ENCODE measurements around the gene GATB. TPM values are rescaled to one million over a fixed set of nuclear protein-coding genes. Genes with fewer than 3 reads are reported as not detected.

Gene GATB
- total and polyA plus RNA-seq, 2 of the 4 experiments (the other 2 are of a cell fraction): 18.7 to 20.3 TPM

DNA sequence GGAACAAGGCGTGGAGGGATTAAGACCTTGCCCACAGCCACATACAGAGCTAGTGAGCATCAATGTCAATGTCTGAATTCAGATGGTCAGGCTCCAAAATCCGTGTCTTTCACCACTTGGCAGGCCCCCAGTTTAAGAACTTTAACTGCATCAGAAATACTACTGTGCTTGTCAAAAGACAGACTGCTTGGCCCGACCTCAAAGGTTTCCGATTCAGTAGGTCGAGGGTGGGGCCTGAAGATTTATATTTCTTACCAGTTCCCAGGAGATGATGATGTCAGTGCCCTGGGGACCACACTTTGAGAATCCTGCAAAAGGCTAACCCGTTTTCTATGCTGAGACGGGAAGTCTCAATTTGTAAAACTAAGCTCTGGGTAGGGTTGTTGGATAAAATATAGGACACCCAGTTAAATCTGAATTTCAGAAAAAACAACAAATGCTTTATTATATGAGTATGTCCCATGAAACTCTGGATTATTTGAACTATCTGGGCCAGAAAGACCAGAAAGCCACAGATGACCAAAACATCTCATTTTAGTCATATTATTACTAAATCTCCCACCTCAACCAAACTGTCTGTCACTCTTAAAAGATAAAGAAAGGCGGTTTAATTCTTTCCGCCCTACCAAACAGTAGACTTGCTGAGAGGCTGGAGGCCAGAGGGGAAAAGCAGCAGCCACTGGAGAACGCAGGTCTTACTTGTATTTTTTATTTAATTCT is 42.7 kb downstream of the GATB start:
- Histone ChIP-seq H2AK5ac (ENCODE audit: low read depth, low read length) (no peak overlapping the region), H2AK9ac (replicated peaks; ENCODE audit: low read depth, low read length, poor library complexity) (no peak overlapping the region), H3K4ac (ENCODE audit: low read depth, low read length) (no peak overlapping the region), H3K27ac (ENCODE audit: insufficient read depth, low read length) (no peak overlapping the region), H2BK15ac (ENCODE audit: low read depth, low read length) (no peak overlapping the region), H2BK20ac (ENCODE audit: low read depth, low read length) (no peak overlapping the region), H4K5ac (ENCODE audit: low read depth, low read length) (no peak overlapping the region), H3K23ac (ENCODE audit: low read depth, low read length) (no peak overlapping the region), H4K8ac (ENCODE audit: low read depth in 2 of 2, low read length in 2 of 2) (no peak overlapping the region), H3K56ac (ENCODE audit: extremely low read depth, insufficient read depth, low read length) (no peak overlapping the region), H3K14ac (replicated peaks; ENCODE audit: low read depth, low read length) (no peak overlapping the region), H3K36me3 (ENCODE audit: control insufficient read depth, insufficient read depth, low read length) (no peaks in the 10 kb centered on the region), H3K4me1 (ENCODE audit: control insufficient read depth, insufficient read depth, low read length) (no peaks in the 10 kb centered on the region), H3K9ac (ENCODE audit: low read depth, low read length) (no peak overlapping the region), H3K27me3 (ENCODE audit: control insufficient read depth, insufficient read depth, low read length) (no peaks in the 10 kb centered on the region), H4K20me1 (ENCODE audit: insufficient read depth, low read length) (no peaks in the 10 kb centered on the region), H3K4me3 (ENCODE audit: insufficient read depth, low read depth, low read length) (no peak overlapping the region), H3K18ac (ENCODE audit: low read depth, low read length) (no peak overlapping the region), H4K91ac (ENCODE audit: insufficient read depth, low read depth, low read length) (no peak overlapping the region), H2AFZ (replicated peaks; ENCODE audit: low read length, poor library complexity) (no peak overlapping the region), H3K9me1 (ENCODE audit: insufficient read depth, low read length) (peaks cover 3% of the 10 kb centered on the region; the same call in 1 of the 2 replicates), H3K4me2 (ENCODE audit: low read depth, low read length) (no peak overlapping the region), H2BK120ac (ENCODE audit: low read depth, low read length) (no peak overlapping the region), H2BK5ac (ENCODE audit: low read depth, low read length, poor library complexity, severe bottlenecking) (no peak overlapping the region), H3K79me1 (ENCODE audit: low read depth in 1 of 2, low read length in 2 of 2) (no peaks in the 10 kb centered on the region), H3K9me3 (ENCODE audit: control insufficient read depth, insufficient read depth, low read length) (no peaks in the 10 kb centered on the region)
- dilution Hi-C loops (cut with HindIII; ENCODE audit: low sequenced_read_pairs, unreplicated experiment): no loop called here
- POLR2A ChIA-PET (ENCODE audit: unreplicated experiment): no interaction called here
- TF ChIP-seq SMC3 (IDR thresholded peaks at IDR 0.05; ENCODE audit: low read depth, low read length) (no peak), USF2 (IDR thresholded peaks at IDR 0.05; ENCODE audit: low read depth, low read length) (no peak), CTCF (conservative IDR thresholded peaks at IDR 0.05; ENCODE audit: low read depth, low read length) (no peak), MAZ (IDR thresholded peaks at IDR 0.05; ENCODE audit: borderline replicate concordance, low read depth, low read length) (no peak), MAFK (IDR thresholded peaks at IDR 0.05; ENCODE audit: low read depth, low read length) (no peak), RCOR1 (IDR thresholded peaks at IDR 0.05; ENCODE audit: insufficient replicate concordance, low read length) (no peak), CHD1 (IDR thresholded peaks at IDR 0.05; ENCODE audit: low read depth, low read length) (no peak), CEBPB (IDR thresholded peaks at IDR 0.05; ENCODE audit: low read depth, low read length) (no peak), RFX5 (IDR thresholded peaks at IDR 0.05; ENCODE audit: low read depth, low read length) (no peak), FOS (IDR thresholded peaks at IDR 0.05; ENCODE audit: low read depth, low read length) (no peak), RAD21 (IDR thresholded peaks at IDR 0.05; ENCODE audit: low read length) (no peak), POLR2A (IDR thresholded peaks at IDR 0.05; ENCODE audit: low read depth, low read length) (no peak), BHLHE40 (IDR thresholded peaks at IDR 0.05; ENCODE audit: low read depth, low read length) (no peak), NFE2L2 (IDR thresholded peaks at IDR 0.05; ENCODE audit: low read depth, low read length) (no peak), ELK1 (IDR thresholded peaks at IDR 0.05; ENCODE audit: borderline replicate concordance, low read depth, low read length) (no peak), MXI1 (IDR thresholded peaks at IDR 0.05; ENCODE audit: borderline replicate concordance, low read depth, low read length) (no peak)
- CTCF ChIA-PET: no interaction called here
- in situ Hi-C loops (cut with MboI; ENCODE audit: low sequenced_read_pairs): no loop called here
- ATAC-seq (ENCODE audit: low read depth) (no peak), DNase-seq (no peak)
- BruUV-seq (replicated peaks): no TSS peak
- intact Hi-C loops (cut with micrococcal nuclease): no loop called here
- WGBS, 2 experiments (ENCODE audit: extremely low coverage in 2 of 2, insufficient read length in 1 of 2): 40% methylated on average over 1 of the region's 10 CpGs; no CpG with 5 or more reads in 1 of the 2 experiments

Measured in IMR-90 (cell line).